Measurements from ENCODE around the gene SFMBT2. TPM values are rescaled to one million over a fixed set of nuclear protein-coding genes. Genes with fewer than 3 reads are reported as not detected.

SFMBT2 gene
- total RNA-seq, 6 experiments from 2014 or later = 0.03 to 0.12 (median 0.06) TPM

GRCh38 chr10:7339510-7339909 is 71.3 kb downstream of the SFMBT2 start:
- Mint-ChIP-seq H3K27ac (no peak overlapping the region), H3K36me3 (ENCODE audit: low read depth) (peaks cover 5% of the 10 kb centered on the region; the same call in 1 of the 2 replicates), H3K4me1 (ENCODE audit: low read depth) (no peaks in the 10 kb centered on the region), H3K4me3 (no peak overlapping the region), H3K9me3 (peaks cover 76% of the 10 kb centered on the region), H3K27me3 (ENCODE audit: insufficient read depth) (0 out of 2 replicates have a peak, but pooled peaks cover 3% of the 10 kb centered on the region)
- TF ChIP-seq CTCF (IDR thresholded peaks at IDR 0.05) = no peak
- no peak for DNase-seq

GRCh38 chr10:7338469-7338868 is 72.4 kb downstream of the SFMBT2 start:
- Mint-ChIP-seq H3K4me3 (no peak overlapping the region), H3K9me3 (peaks cover 76% of the 10 kb centered on the region), H3K27ac (no peak overlapping the region), H3K36me3 (ENCODE audit: low read depth) (peaks cover 5% of the 10 kb centered on the region; the same call in 1 of the 2 replicates), H3K4me1 (ENCODE audit: low read depth) (no peaks in the 10 kb centered on the region), H3K27me3 (ENCODE audit: insufficient read depth) (0 out of 2 replicates have a peak, but pooled peaks cover 3% of the 10 kb centered on the region)
- no peak for DNase-seq
- no peak for TF ChIP-seq CTCF (IDR thresholded peaks at IDR 0.05)

- Mint-ChIP-seq H3K27ac (no peak overlapping the region), H3K27me3 (ENCODE audit: insufficient read depth) (0 out of 2 replicates have a peak, but pooled peaks cover 3% of the 10 kb centered on the region)
Measured at GRCh38 chr10:7337431-7338171, 73.2 kb downstream of the SFMBT2 start.

GRCh38 chr10:7335977-7336376 is 74.9 kb downstream of the SFMBT2 start:
- TF ChIP-seq CTCF (IDR thresholded peaks at IDR 0.05) = no peak
- Mint-ChIP-seq H3K9me3 (peaks cover 74% of the 10 kb centered on the region), H3K27ac (no peak overlapping the region), H3K27me3 (ENCODE audit: insufficient read depth) (0 out of 2 replicates have a peak, but pooled peaks cover 3% of the 10 kb centered on the region), H3K4me1 (ENCODE audit: low read depth) (no peaks in the 10 kb centered on the region), H3K36me3 (ENCODE audit: low read depth) (peaks cover 5% of the 10 kb centered on the region; the same call in 1 of the 2 replicates), H3K4me3 (no peak overlapping the region)
- no peak for DNase-seq

More at GRCh38 chr10:7337431-7338171, 73.2 kb downstream of the SFMBT2 start:
- peaks cover 72% of the 10 kb centered on the region for H3K9me3 Mint-ChIP-seq
- no peak for DNase-seq
- H3K4me1 Mint-ChIP-seq (ENCODE audit: low read depth) = no peaks in the 10 kb centered on the region
- TF ChIP-seq CTCF (IDR thresholded peaks at IDR 0.05) = no peak
- peaks cover 5% of the 10 kb centered on the region; the same call in 1 of the 2 replicates for H3K36me3 Mint-ChIP-seq (ENCODE audit: low read depth)
- no peak overlapping the region for H3K4me3 Mint-ChIP-seq

GRCh38 chr10:7334642-7334964 is 76.2 kb downstream of the SFMBT2 start:
- Mint-ChIP-seq H3K36me3 (ENCODE audit: low read depth) (peaks cover 5% of the 10 kb centered on the region; the same call in 1 of the 2 replicates), H3K4me3 (no peak overlapping the region), H3K9me3 (peaks cover 80% of the 10 kb centered on the region), H3K27me3 (ENCODE audit: insufficient read depth) (0 out of 2 replicates have a peak, but pooled peaks cover 3% of the 10 kb centered on the region), H3K4me1 (ENCODE audit: low read depth) (no peaks in the 10 kb centered on the region), H3K27ac (no peak overlapping the region)
- no peak for DNase-seq
- TF ChIP-seq CTCF (IDR thresholded peaks at IDR 0.05) = no peak

Data from HFFc6 (cell line).